HG02852 (cell line): Measurements from ENCODE around the gene OSGIN1.

Experiments used
- ATAC-seq: cut with Tn5 transposase; IDR thresholded peaks from one replicate; pipeline ENCODE4 v1.9.1; 2021; ENCODE audit warnings: mild to moderate bottlenecking, moderate library complexity; ENCODE audit not compliant: unreplicated experiment

Gene OSGIN1

GRCh38 chr16:83969771-83970429 is 16.9 kb downstream of the OSGIN1 start:
- no peak for ATAC-seq

- ATAC-seq = no peak
Observed at GRCh38 chr16:83970430-83970815, 17.4 kb downstream of the OSGIN1 start.

- no peak for ATAC-seq
Observed at GRCh38 chr16:83971165-83972130, 18.4 kb downstream of the OSGIN1 start.

- no peak for ATAC-seq
Observed at GRCh38 chr16:83972256-83973008, 19.4 kb downstream of the OSGIN1 start.

GRCh38 chr16:83973077-83973476 is 20.0 kb downstream of the OSGIN1 start:
- ATAC-seq = no peak

- no peak for ATAC-seq
Observed at GRCh38 chr16:83973581-83974385, 20.7 kb downstream of the OSGIN1 start.

GRCh38 chr16:83974475-83974874 is 21.4 kb downstream of the OSGIN1 start:
- no peak for ATAC-seq

GRCh38 chr16:83975590-83976260 is 22.7 kb downstream of the OSGIN1 start:
- no peak for ATAC-seq

- ATAC-seq = no peak
Observed at GRCh38 chr16:83977056-83977815, 24.2 kb downstream of the OSGIN1 start.

- no peak for ATAC-seq
Observed at GRCh38 chr16:83978401-83978904, 25.4 kb downstream of the OSGIN1 start.

GRCh38 chr16:83979441-83979840 is 26.4 kb downstream of the OSGIN1 start:
- no peak for ATAC-seq

- ATAC-seq = no peak
Observed at GRCh38 chr16:83980794-83981193, 27.8 kb downstream of the OSGIN1 start.

GRCh38 chr16:83981799-83982198 is 28.8 kb downstream of the OSGIN1 start:
- no peak for ATAC-seq

- no peak for ATAC-seq
Observed at GRCh38 chr16:83983491-83983890, 30.5 kb downstream of the OSGIN1 start.

GRCh38 chr16:83989300-83989699 is 36.3 kb downstream of the OSGIN1 start:
- ATAC-seq = no peak

GRCh38 chr16:83990492-83990891 is 37.5 kb downstream of the OSGIN1 start:
- ATAC-seq = no peak

GRCh38 chr16:83992624-83993023 is 39.6 kb downstream of the OSGIN1 start:
- no peak for ATAC-seq

- ATAC-seq = no peak
Observed at GRCh38 chr16:83994087-83994486, 41.0 kb downstream of the OSGIN1 start.

- ATAC-seq = no peak
Observed at GRCh38 chr16:83994703-83995102, 41.7 kb downstream of the OSGIN1 start.
